Omental fat pad (tissue), 4 donors: ENCODE measurements around the gene KIF1C. TPM values are rescaled to one million over a fixed set of nuclear protein-coding genes. Genes with fewer than 3 reads are reported as not detected.

Experiments used
- ATAC-seq: fragments of 150-250 bp; one replicate; pipeline ENCODE4 v1.9.1; 2016; ENCODE audit warnings: mild to moderate bottlenecking, moderate library complexity; ENCODE audit not compliant: low FRiP score
- DNase-seq: peaks from one replicate; pipeline ENCODE4 v3.0.0-alpha.2; 2019; ENCODE audit warnings: low spot score
- CTCF ChIP-seq, 3 donors: fragments of 450-650 bp; IDR thresholded peaks; one replicate each; pipeline ENCODE4 v1.5.1; 2016 to 2017; ENCODE audit warnings: antibody characterized with exemption in 3 of 3, mild to moderate bottlenecking in 3 of 3, moderate library complexity in 2 of 3
- total RNA-seq, 4 donors: library from RNA; depleted of rRNA; stranded (reverse); fragments of >200 nt; gene quantifications; one replicate each; pipeline ENCODE4 v1.1.0, GENCODE V29; 2016

KIF1C gene
- total RNA-seq, 4 donors from 2014 or later: 64.5 to 92.5 (median 76.4) TPM

GRCh38 chr17:4974115-4974670 is 23.6 kb upstream of the KIF1C start:
- DNase-seq: no peak
- no peak for ATAC-seq
- no peak for TF ChIP-seq CTCF (IDR thresholded peaks at IDR 0.05)

DNA sequence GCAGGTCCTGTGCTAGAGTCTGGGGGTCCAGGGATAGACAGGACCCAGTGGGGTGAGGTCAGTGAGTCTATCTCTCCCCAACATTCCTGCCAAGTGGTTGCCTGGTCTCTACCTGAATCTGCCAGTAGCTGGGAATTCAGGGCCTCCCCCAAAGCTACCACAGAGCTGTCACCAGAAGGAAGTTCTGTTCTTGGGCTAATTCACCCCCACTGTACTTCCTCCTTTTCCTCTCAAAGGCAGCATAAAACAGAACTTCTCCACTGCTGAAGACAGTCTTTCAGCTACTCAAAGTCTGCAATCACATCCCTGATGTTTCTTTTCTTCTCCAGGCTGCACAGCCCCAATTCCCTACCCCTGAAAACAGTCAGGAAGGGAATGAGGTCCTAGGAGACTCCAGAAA is 19.0 kb upstream of the KIF1C start:
- ATAC-seq (no peak), DNase-seq (no peak)
- no peak for TF ChIP-seq CTCF (IDR thresholded peaks at IDR 0.05)

GRCh38 chr17:4980644-4981216 is 17.0 kb upstream of the KIF1C start:
- TF ChIP-seq CTCF (IDR thresholded peaks at IDR 0.05): peak in 1 of 3 donors; percentile 66

GRCh38 chr17:4982305-4982704 is 15.4 kb upstream of the KIF1C start:
- ATAC-seq: no peak
- no peak for TF ChIP-seq CTCF (IDR thresholded peaks at IDR 0.05)
- no peak for DNase-seq

More at GRCh38 chr17:4980644-4981216, 17.0 kb upstream of the KIF1C start:
- ATAC-seq: peak; percentile 62
- no peak for DNase-seq

- ATAC-seq (no peak), DNase-seq (no peak)
- TF ChIP-seq CTCF (IDR thresholded peaks at IDR 0.05): no peak
Observed at GRCh38 chr17:4986403-4986802, 11.3 kb upstream of the KIF1C start.

DNA sequence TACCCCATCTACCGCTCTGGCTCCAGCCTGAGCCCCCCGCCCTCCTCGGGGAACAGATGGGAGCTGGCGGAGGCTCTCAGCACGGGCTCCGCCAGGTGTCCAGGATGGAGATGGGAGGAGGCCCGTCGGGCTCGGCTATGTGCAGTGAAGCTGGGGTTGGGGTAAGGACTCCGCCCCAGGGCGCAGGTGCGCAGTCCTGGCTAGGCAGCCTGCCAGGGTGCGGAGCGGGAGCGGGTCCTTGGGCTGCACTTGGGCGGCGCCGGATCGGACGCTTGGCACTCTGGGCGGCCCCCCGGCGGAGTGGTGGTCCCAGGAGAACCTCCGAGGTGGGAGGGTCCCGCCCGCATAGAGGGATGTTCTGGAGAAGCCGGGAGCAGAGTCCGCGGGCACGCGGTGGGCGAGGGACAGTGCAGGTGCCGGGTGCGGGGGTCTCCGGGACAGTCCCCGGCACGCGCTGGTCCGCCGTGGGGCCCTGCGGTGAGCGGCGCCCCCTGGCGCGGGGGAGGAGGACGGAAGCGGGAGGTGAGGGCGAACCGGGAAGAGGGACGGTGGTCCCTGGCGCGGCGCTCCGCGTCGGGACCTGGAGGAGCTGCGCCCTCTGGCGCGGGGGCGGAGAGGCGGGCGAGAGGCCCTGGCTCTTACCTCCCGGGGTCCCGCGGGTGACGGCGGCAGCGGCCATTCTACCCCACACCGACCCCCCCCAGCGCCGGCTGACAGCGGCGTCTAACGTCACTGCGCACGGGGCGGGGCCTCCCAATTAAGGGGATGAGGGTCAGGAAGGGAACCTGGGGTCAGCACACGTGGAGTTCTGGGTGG is 10.6 kb upstream of the KIF1C start, which contains the start of gene CAMTA2:
Gene CAMTA2, minus strand, starts transcription at position 725 of the 816 bp plus-strand sequence. CDS start 1,453 bp downstream, outside the sequence.
- TF ChIP-seq CTCF (IDR thresholded peaks at IDR 0.05): no peak
- peak; percentile 86 for ATAC-seq
- peak; percentile 76 for DNase-seq
